ENCODE measurements around the gene EVA1B.

The EVA1B gene

GRCh38 chr1:36287595-36287994, 35.9 kb downstream of the EVA1B start:
- Histone ChIP-seq H3K9me3 (ENCODE audit: insufficient read depth, low read length, severe bottlenecking) (no peaks in the 10 kb centered on the region), H3K79me2 (ENCODE audit: insufficient read depth, low read length) (peaks cover 39% of the 10 kb centered on the region), H3K4me3 (ENCODE audit: low read depth in 1 of 2, low read length in 2 of 2) (no peak overlapping the region), H3K4me1 (ENCODE audit: insufficient read depth, low read length) (no peaks in the 10 kb centered on the region), H3K27me3 (ENCODE audit: insufficient read depth, low read length, poor library complexity) (no peaks in the 10 kb centered on the region), H3K9ac (ENCODE audit: low read depth, low read length) (no peak overlapping the region), H4K20me1 (ENCODE audit: insufficient read depth, low read length) (peaks cover 18% of the 10 kb centered on the region), H2AFZ (ENCODE audit: low read depth, low read length) (no peak overlapping the region), H3K4me2 (ENCODE audit: insufficient read depth, low read length) (no peak overlapping the region), H3K36me3 (ENCODE audit: insufficient read depth, low read length) (peaks cover 98% of the 10 kb centered on the region), H3K27ac (ENCODE audit: low read length) (no peak overlapping the region)
- no peak for DNase-seq
- ATAC-seq (ENCODE audit: insufficient read depth, low read depth), result no peak
- TF ChIP-seq, protein P1, sequence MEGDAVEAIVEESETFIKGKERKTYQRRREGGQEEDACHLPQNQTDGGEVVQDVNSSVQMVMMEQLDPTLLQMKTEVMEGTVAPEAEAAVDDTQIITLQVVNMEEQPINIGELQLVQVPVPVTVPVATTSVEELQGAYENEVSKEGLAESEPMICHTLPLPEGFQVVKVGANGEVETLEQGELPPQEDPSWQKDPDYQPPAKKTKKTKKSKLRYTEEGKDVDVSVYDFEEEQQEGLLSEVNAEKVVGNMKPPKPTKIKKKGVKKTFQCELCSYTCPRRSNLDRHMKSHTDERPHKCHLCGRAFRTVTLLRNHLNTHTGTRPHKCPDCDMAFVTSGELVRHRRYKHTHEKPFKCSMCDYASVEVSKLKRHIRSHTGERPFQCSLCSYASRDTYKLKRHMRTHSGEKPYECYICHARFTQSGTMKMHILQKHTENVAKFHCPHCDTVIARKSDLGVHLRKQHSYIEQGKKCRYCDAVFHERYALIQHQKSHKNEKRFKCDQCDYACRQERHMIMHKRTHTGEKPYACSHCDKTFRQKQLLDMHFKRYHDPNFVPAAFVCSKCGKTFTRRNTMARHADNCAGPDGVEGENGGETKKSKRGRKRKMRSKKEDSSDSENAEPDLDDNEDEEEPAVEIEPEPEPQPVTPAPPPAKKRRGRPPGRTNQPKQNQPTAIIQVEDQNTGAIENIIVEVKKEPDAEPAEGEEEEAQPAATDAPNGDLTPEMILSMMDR (IDR thresholded peaks at IDR 0.05; ENCODE audit: borderline replicate concordance, extremely low read depth, low read length, poor library complexity, severe bottlenecking), result no peak
- TF ChIP-seq EZH2 (IDR thresholded peaks at IDR 0.05; ENCODE audit: borderline replicate concordance, low read depth, low read length, severe bottlenecking), result no peak

DNA sequence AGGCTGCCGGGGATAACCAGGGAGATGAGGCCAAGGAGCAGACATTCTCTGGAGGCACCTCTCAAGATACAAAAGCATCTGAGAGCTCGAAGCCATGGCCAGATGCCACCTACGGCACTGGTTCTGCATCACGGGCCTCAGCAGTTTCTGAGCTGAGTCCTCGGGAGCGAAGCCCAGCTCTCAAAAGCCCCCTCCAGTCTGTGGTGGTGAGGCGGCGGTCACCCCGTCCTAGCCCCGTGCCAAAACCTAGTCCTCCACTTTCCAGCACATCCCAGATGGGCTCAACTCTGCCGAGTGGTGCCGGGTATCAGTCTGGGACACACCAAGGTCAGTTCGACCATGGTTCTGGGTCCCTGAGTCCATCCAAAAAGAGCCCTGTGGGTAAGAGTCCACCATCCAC, 36.6 kb downstream of the EVA1B start:
- no peak overlapping the region for H3K4me2 ChIP-seq (ENCODE audit: insufficient read depth, low read length)
- no peak overlapping the region for H3K27ac ChIP-seq (ENCODE audit: low read length)
- peaks cover 96% of the 10 kb centered on the region for H3K36me3 ChIP-seq (ENCODE audit: insufficient read depth, low read length)
- no peak for ATAC-seq (ENCODE audit: insufficient read depth, low read depth)
- no peak for DNase-seq
- no peak overlapping the region for H3K9ac ChIP-seq (ENCODE audit: low read depth, low read length)
- H2AFZ ChIP-seq (ENCODE audit: low read depth, low read length), result no peak overlapping the region
- H3K9me3 ChIP-seq (ENCODE audit: insufficient read depth, low read length, severe bottlenecking), result no peaks in the 10 kb centered on the region
- TF ChIP-seq, protein P1 (IDR thresholded peaks at IDR 0.05; ENCODE audit: borderline replicate concordance, extremely low read depth, low read length, poor library complexity, severe bottlenecking), result no peak
- no peak for TF ChIP-seq EZH2 (IDR thresholded peaks at IDR 0.05; ENCODE audit: borderline replicate concordance, low read depth, low read length, severe bottlenecking)
- H3K4me1 ChIP-seq (ENCODE audit: insufficient read depth, low read length), result no peaks in the 10 kb centered on the region
- no peak overlapping the region for H3K4me3 ChIP-seq (ENCODE audit: low read depth in 1 of 2, low read length in 2 of 2)
- H3K27me3 ChIP-seq (ENCODE audit: insufficient read depth, low read length, poor library complexity), result no peaks in the 10 kb centered on the region
- peaks cover 18% of the 10 kb centered on the region for H4K20me1 ChIP-seq (ENCODE audit: insufficient read depth, low read length)
- peaks cover 41% of the 10 kb centered on the region for H3K79me2 ChIP-seq (ENCODE audit: insufficient read depth, low read length)

DNA sequence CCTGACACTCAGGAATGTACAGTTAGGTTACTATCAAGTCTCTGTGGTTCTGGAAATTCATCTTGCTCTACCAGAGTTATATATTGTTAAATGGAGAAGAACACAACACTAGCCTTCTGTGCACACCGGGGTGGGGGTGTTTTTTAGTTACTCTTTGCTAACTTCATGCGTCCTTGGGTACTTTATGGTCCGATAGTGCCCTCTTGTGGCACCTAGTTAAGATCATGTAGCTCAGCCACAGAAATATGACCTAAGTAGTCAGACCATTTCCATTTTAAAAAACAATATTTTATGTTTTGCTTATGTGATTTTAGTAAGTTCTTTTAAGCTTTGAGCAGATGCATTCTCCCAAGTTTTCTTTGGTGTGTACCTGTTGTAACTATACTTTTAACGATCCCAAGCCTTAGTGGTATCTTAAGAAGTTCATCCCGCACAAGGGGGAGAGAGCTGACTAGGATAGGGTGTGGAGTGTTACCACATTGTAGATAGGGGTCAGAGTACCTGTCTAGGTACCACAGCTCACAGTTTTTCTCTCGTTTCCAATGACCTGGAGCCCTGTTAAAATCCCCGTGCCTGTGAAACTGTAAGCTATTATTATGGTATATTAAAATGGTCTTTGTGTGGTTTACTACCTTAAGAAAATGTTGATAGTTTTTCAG, 37.9 kb downstream of the EVA1B start:
- Histone ChIP-seq H3K4me1 (ENCODE audit: insufficient read depth, low read length) (no peaks in the 10 kb centered on the region), H3K9me3 (ENCODE audit: insufficient read depth, low read length, severe bottlenecking) (no peaks in the 10 kb centered on the region), H3K9ac (ENCODE audit: low read depth, low read length) (no peak overlapping the region), H2AFZ (ENCODE audit: low read depth, low read length) (no peak overlapping the region), H4K20me1 (ENCODE audit: insufficient read depth, low read length) (peaks cover 17% of the 10 kb centered on the region), H3K36me3 (ENCODE audit: insufficient read depth, low read length) (peaks cover 84% of the 10 kb centered on the region), H3K79me2 (ENCODE audit: insufficient read depth, low read length) (peaks cover 50% of the 10 kb centered on the region), H3K27ac (ENCODE audit: low read length) (no peak overlapping the region; the same call in 1 of the 2 replicates), H3K27me3 (ENCODE audit: insufficient read depth, low read length, poor library complexity) (no peaks in the 10 kb centered on the region), H3K4me2 (ENCODE audit: insufficient read depth, low read length) (no peak overlapping the region), H3K4me3 (ENCODE audit: low read depth in 1 of 2, low read length in 2 of 2) (no peak overlapping the region)
- DNase-seq (peak; percentile 70), ATAC-seq (ENCODE audit: insufficient read depth, low read depth) (peak; percentile 93)
- TF ChIP-seq, protein P1 (IDR thresholded peaks at IDR 0.05; ENCODE audit: borderline replicate concordance, extremely low read depth, low read length, poor library complexity, severe bottlenecking), result peak; percentile 74
- no peak for TF ChIP-seq EZH2 (IDR thresholded peaks at IDR 0.05; ENCODE audit: borderline replicate concordance, low read depth, low read length, severe bottlenecking)

All from DND-41 (cell line).